Nephron (organoid): ENCODE data around the gene CCDC12.

Experiments used
- H3K27ac Mint-ChIP-seq, 3 experiments: 2 replicates each; pipeline ENCODE4 v1.8.0; 2020; ENCODE audit warnings: mixed read lengths in 3 of 3, mild to moderate bottlenecking in 2 of 3, moderate library complexity in 1 of 3
- H3K27me3 Mint-ChIP-seq: 2 replicates; pipeline ENCODE4 v1.8.0; 2021; ENCODE audit warnings: low read depth, mild to moderate bottlenecking, moderate library complexity, mixed read lengths
- H3K36me3 Mint-ChIP-seq: 2 replicates; pipeline ENCODE4 v1.8.0; 2020; ENCODE audit warnings: low read depth, mixed read lengths
- H3K4me1 Mint-ChIP-seq: 2 replicates; pipeline ENCODE4 v1.8.0; 2020; ENCODE audit warnings: mixed read lengths
- H3K4me3 Mint-ChIP-seq, 3 experiments: 2 replicates each; pipeline ENCODE4 v1.8.0; 2020; ENCODE audit warnings: mild to moderate bottlenecking in 3 of 3, mixed read lengths in 3 of 3, moderate library complexity in 2 of 3
- H3K9me3 Mint-ChIP-seq: 2 replicates; pipeline ENCODE4 v1.8.0; 2020; ENCODE audit warnings: mixed read lengths
- TF ChIP-seq, protein P1 (sequence below), 3 experiments: fragments of 200-600 bp; sonication (generic); IDR thresholded peaks; one replicate each; pipeline ENCODE4 v1.5.0; 2021; ENCODE audit warnings: antibody characterized with exemption in 3 of 3; ENCODE audit not compliant: unreplicated experiment in 3 of 3

The CCDC12 gene

GRCh38 chr3:46931631-46932331, 44.8 kb downstream of the CCDC12 start:
- Mint-ChIP-seq H3K27me3 (no peaks in the 10 kb centered on the region), H3K27ac (peak overlapping the region; percentile 74 to 93 (median 83)), H3K36me3 (peaks cover 31% of the 10 kb centered on the region), H3K9me3 (no peaks in the 10 kb centered on the region), H3K4me3 (peak overlapping the region in 1 of 3 experiments; percentile 2), H3K4me1 (peaks cover 62% of the 10 kb centered on the region)
- TF ChIP-seq, protein P1, sequence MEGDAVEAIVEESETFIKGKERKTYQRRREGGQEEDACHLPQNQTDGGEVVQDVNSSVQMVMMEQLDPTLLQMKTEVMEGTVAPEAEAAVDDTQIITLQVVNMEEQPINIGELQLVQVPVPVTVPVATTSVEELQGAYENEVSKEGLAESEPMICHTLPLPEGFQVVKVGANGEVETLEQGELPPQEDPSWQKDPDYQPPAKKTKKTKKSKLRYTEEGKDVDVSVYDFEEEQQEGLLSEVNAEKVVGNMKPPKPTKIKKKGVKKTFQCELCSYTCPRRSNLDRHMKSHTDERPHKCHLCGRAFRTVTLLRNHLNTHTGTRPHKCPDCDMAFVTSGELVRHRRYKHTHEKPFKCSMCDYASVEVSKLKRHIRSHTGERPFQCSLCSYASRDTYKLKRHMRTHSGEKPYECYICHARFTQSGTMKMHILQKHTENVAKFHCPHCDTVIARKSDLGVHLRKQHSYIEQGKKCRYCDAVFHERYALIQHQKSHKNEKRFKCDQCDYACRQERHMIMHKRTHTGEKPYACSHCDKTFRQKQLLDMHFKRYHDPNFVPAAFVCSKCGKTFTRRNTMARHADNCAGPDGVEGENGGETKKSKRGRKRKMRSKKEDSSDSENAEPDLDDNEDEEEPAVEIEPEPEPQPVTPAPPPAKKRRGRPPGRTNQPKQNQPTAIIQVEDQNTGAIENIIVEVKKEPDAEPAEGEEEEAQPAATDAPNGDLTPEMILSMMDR (IDR thresholded peaks at IDR 0.05; ENCODE audit: unreplicated experiment in 3 of 3): no peak

DNA sequence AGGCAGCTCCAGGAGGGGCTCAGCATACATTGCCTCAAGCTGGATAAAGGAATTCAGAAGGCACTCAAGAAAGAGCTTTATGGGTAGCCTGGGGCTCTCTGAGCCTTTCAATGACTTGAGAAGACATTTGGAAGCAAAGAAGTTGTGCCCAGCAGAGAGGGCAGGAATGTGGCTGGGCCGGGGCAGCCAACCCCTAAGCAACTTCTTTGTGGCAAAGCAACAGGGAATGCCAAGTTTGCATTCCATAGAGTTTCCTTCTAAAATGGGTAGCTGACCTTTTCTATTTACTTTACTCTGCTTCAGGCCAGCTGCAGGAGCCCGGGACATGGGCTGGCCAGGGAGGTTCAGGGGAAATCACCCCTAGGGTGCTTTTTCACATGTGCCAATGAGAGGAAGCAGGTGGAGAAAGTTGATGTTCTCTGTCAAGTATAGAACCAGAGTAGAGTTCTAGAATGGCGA, 45.6 kb downstream of the CCDC12 start:
- H3K27me3 Mint-ChIP-seq: no peaks in the 10 kb centered on the region
- H3K4me3 Mint-ChIP-seq: no peak overlapping the region
- H3K9me3 Mint-ChIP-seq: no peaks in the 10 kb centered on the region
- peaks cover 28% of the 10 kb centered on the region for H3K36me3 Mint-ChIP-seq
- H3K27ac Mint-ChIP-seq: peak overlapping the region; percentile 45 to 93 (median 59)
- TF ChIP-seq, protein P1 (IDR thresholded peaks at IDR 0.05; ENCODE audit: unreplicated experiment in 3 of 3): no peak
- H3K4me1 Mint-ChIP-seq: peaks cover 58% of the 10 kb centered on the region

DNA sequence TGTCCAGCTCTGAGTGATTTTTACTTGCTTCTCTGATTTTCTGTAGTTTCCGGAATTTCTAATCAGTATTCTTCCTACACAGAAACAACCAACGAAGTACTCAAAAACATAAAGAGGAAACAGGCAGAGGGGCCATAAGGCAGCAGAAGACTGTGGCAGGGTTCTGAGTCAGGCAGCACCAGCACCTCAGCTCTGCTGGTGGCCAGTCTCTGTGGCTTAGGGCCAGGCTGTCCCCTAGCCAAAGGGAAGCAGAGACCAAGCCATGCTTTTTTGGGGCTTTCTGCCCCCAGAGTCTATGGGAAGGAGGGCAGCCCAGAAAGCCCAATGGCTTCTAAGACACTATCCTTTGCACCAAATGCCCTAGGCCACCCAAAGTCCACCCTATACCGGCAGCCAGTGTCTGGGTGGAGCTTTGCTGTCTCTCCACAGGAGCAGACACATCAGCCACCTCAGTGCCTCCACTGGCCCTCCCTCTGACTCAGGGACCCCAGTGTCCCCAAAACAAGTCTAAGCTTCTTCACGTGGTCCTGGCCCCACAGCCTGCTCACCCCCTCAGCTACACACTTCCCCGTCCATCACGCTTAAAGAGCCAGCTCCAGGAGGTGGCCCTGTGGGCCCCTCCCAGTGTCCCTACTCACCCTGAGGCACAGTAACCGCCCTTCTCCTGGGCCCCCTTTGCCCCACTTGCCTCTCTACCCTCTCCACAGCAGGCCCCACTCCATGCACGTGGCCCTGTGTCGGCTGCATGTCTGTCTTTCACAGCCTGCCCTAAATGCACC, 46.2 kb downstream of the CCDC12 start:
- no peaks in the 10 kb centered on the region for H3K27me3 Mint-ChIP-seq
- H3K4me1 Mint-ChIP-seq: peaks cover 56% of the 10 kb centered on the region
- H3K36me3 Mint-ChIP-seq: peaks cover 27% of the 10 kb centered on the region
- TF ChIP-seq, protein P1 (IDR thresholded peaks at IDR 0.05; ENCODE audit: unreplicated experiment in 3 of 3): no peak
- H3K9me3 Mint-ChIP-seq: no peaks in the 10 kb centered on the region
- H3K4me3 Mint-ChIP-seq: no peak overlapping the region
- peak overlapping the region; percentile 45 to 93 (median 59) for H3K27ac Mint-ChIP-seq

DNA sequence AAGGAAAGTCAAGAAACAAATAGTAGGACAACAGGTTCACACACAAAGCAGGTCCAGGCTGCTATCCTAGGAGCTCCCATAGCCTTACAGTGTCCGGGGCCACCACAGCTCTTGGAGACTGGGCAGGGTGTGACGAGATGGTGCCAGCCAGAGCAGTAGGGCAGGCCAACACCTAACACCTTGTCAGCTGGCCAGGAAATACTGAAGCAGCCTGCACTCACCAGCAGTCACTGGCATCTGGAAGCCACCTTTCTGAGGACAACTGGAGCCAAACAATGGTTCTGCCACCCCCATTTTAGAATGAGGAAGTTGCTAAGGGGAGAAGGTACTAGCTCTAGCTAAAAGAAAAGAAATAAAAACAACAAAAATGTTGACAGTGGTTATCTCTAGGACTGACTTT, 47.2 kb downstream of the CCDC12 start:
- Mint-ChIP-seq H3K9me3 (no peaks in the 10 kb centered on the region), H3K4me3 (no peak overlapping the region), H3K27ac (no peak overlapping the region), H3K27me3 (no peaks in the 10 kb centered on the region), H3K36me3 (peaks cover 27% of the 10 kb centered on the region), H3K4me1 (peaks cover 46% of the 10 kb centered on the region)
- TF ChIP-seq, protein P1 (IDR thresholded peaks at IDR 0.05; ENCODE audit: unreplicated experiment in 3 of 3): no peak

GRCh38 chr3:46928282-46928681, 48.3 kb downstream of the CCDC12 start:
- TF ChIP-seq, protein P1 (IDR thresholded peaks at IDR 0.05; ENCODE audit: unreplicated experiment in 3 of 3): no peak
- Mint-ChIP-seq H3K4me3 (no peak overlapping the region), H3K27me3 (no peaks in the 10 kb centered on the region), H3K4me1 (peaks cover 40% of the 10 kb centered on the region), H3K9me3 (no peaks in the 10 kb centered on the region), H3K36me3 (peaks cover 32% of the 10 kb centered on the region), H3K27ac (no peak overlapping the region)
